Measurements from ENCODE around the gene SNCG.

GRCh38 chr10:86951184-86951761, 7.1 kb upstream of the SNCG start:
- no peak for TF ChIP-seq EZH2 (IDR thresholded peaks at IDR 0.05; ENCODE audit: borderline replicate concordance, low read depth, low read length, poor library complexity, severe bottlenecking)
- TF ChIP-seq, protein P1, sequence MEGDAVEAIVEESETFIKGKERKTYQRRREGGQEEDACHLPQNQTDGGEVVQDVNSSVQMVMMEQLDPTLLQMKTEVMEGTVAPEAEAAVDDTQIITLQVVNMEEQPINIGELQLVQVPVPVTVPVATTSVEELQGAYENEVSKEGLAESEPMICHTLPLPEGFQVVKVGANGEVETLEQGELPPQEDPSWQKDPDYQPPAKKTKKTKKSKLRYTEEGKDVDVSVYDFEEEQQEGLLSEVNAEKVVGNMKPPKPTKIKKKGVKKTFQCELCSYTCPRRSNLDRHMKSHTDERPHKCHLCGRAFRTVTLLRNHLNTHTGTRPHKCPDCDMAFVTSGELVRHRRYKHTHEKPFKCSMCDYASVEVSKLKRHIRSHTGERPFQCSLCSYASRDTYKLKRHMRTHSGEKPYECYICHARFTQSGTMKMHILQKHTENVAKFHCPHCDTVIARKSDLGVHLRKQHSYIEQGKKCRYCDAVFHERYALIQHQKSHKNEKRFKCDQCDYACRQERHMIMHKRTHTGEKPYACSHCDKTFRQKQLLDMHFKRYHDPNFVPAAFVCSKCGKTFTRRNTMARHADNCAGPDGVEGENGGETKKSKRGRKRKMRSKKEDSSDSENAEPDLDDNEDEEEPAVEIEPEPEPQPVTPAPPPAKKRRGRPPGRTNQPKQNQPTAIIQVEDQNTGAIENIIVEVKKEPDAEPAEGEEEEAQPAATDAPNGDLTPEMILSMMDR (conservative IDR thresholded peaks at IDR 0.05; ENCODE audit: low read depth, low read length), result no peak

All from A673 (cell line).